Measurements from ENCODE around the gene ZNF205. TPM values are rescaled to one million over a fixed set of nuclear protein-coding genes. Genes with fewer than 3 reads are reported as not detected.

The ZNF205 gene
- total and polyA plus RNA-seq, 2 of the 8 experiments (the other 6 are each of a cell fraction or from before 2014, with no cell fraction given): 19.1 to 19.9 TPM

DNA sequence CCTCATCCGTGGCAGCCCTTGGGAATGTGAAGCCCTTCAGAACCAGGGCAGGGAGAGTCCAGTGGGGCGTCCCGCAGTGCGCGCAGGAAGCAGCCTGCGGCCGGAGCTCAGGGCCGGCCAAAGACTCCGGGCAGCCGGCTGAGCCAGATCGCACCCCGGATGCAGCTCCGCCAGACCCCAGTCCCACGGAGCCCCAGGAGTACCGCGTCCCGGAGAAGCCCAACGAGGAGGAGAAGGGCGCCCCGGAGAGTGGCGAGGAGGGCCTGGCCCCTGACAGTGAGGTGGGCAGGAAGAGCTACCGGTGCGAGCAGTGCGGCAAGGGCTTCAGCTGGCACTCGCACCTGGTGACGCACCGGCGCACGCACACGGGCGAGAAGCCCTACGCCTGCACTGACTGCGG, 6.9 kb downstream of the ZNF205 start:
- POLR2A ChIA-PET (ENCODE audit: partially characterized antibody): interaction anchor here (1.0 to 7.2 kb wide), 8 partner anchors 7 to 99 kb away, joined by 3 to 168 read pairs (median 6); partner anchors contain the start of genes HCFC1R1, THOC6, TNFRSF12A and ZNF205

More for the DNA sequence above, 6.9 kb downstream of the ZNF205 start:
- no peak overlapping the region for H3K27ac ChIP-seq (ENCODE audit: low read depth, low read length)
- no peak overlapping the region for H2BK15ac ChIP-seq (ENCODE audit: low read length)
- no peak overlapping the region for H2BK5ac ChIP-seq (ENCODE audit: low read depth, low read length)
- H3K23me2 ChIP-seq (ENCODE audit: low read depth, low read length): peaks cover 4% of the 10 kb centered on the region; the same call in 1 of the 2 replicates
- H3K4me3 ChIP-seq (ENCODE audit: extremely low read depth in 1 of 4, insufficient read depth in 2 of 4, low read depth in 3 of 4, low read length in 4 of 4): no peak overlapping the region
- no peak overlapping the region for H3K56ac ChIP-seq (replicated peaks; ENCODE audit: insufficient read length, low read depth, low read length)
- H3K79me2 ChIP-seq (ENCODE audit: control insufficient read depth in 1 of 2, insufficient read depth in 2 of 2, low read length in 2 of 2): no peaks in the 10 kb centered on the region; a peak in 1 of 4 replicates
- no peaks in the 10 kb centered on the region for H3K27me3 ChIP-seq (replicated peaks in 1 of 4; ENCODE audit: control insufficient read depth in 3 of 4, extremely low read depth in 1 of 4, insufficient read depth in 3 of 4, low read length in 3 of 4)
- no peak overlapping the region for H2AFZ ChIP-seq (ENCODE audit: low read length)
- no peak overlapping the region for H4K5ac ChIP-seq (ENCODE audit: insufficient read length, low read depth, low read length)
- H2BK20ac ChIP-seq (ENCODE audit: low read length): no peak overlapping the region
- peaks cover 0 to 10% of the 10 kb centered on the region in 2 experiments for H4K20me1 ChIP-seq (replicated peaks in 1 of 2; ENCODE audit: control insufficient read depth in 1 of 2, insufficient read depth in 2 of 2, low read length in 2 of 2)
- WGBS, 2 experiments (ENCODE audit: extremely low coverage in 1 of 2, insufficient coverage in 1 of 2, insufficient read length in 1 of 2, insufficient replicate concordance in 2 of 2, low coverage in 1 of 2, low lambda C conversion rate in 2 of 2, missing lambda C conversion rate in 1 of 2): 98% methylated on average over 13 of the region's 33 CpGs; no CpG with 5 or more reads in 1 of the 2 experiments
- H3K18ac ChIP-seq (ENCODE audit: extremely low read depth, low read length): no peak overlapping the region
- CTCF ChIA-PET (ENCODE audit: partially characterized antibody): interaction anchor here (0.7 to 36.8 kb wide), 5 partner anchors 13 to 842 kb away, joined by 3 to 619 read pairs (median 18); partner anchors contain the start of genes ZNF213 and ZSCAN10
- H2AK5ac ChIP-seq (ENCODE audit: low read depth, low read length): no peak overlapping the region
- no peak overlapping the region for H4K91ac ChIP-seq (replicated peaks; ENCODE audit: insufficient read length, low read length)
- H3K4ac ChIP-seq (replicated peaks; ENCODE audit: insufficient read length, low read depth, low read length): no peak overlapping the region
- DNase-seq (ENCODE audit: low read depth in 1 of 2, low spot score in 2 of 2) (no peak), FAIRE-seq (no peak)
- no peak overlapping the region for H4K8ac ChIP-seq (ENCODE audit: extremely low read depth, insufficient read depth, low read length)
- no peak overlapping the region for H2BK120ac ChIP-seq (replicated peaks; ENCODE audit: low read depth, low read length)
- peaks cover 0 to 27% (median 15%) of the 10 kb centered on the region in 4 experiments; a peak in 7 of 8 replicates for H3K36me3 ChIP-seq (ENCODE audit: control insufficient read depth in 2 of 4, insufficient read depth in 4 of 4, low read length in 3 of 4)
- H3K4me2 ChIP-seq (ENCODE audit: insufficient read depth in 1 of 2, low read depth in 2 of 2, low read length in 2 of 2): no peak overlapping the region
- H3K9ac ChIP-seq (replicated peaks in 1 of 4; ENCODE audit: extremely low read depth in 1 of 4, low read depth in 3 of 4, low read length in 3 of 4): no peak overlapping the region
- H3K14ac ChIP-seq (ENCODE audit: insufficient read length): no peak overlapping the region
- peaks cover 0 to 6% (median 1%) of the 10 kb centered on the region in 4 experiments; a peak in 2 of 7 replicates for H3K4me1 ChIP-seq (replicated peaks in 1 of 4; ENCODE audit: control insufficient read depth in 3 of 4, insufficient read depth in 4 of 4, low read length in 3 of 4)
- H2BK12ac ChIP-seq (ENCODE audit: low read depth, low read length): no peak overlapping the region
- no peaks in the 10 kb centered on the region for H3K9me3 ChIP-seq (ENCODE audit: insufficient read depth in 2 of 2, low read depth in 1 of 2, low read length in 1 of 2)
- no peaks in the 10 kb centered on the region for H3K79me1 ChIP-seq (ENCODE audit: low read depth, low read length)
- H3K23ac ChIP-seq (ENCODE audit: insufficient read length): no peak overlapping the region

Data from H1 (cell line).